ENCODE data around the gene AGPAT4. TPM values are rescaled to one million over a fixed set of nuclear protein-coding genes. Genes with fewer than 3 reads are reported as not detected.

AGPAT4 gene
- total and polyA plus RNA-seq, 2 experiments from 2014 or later: 10.6 to 11.8 TPM

DNA sequence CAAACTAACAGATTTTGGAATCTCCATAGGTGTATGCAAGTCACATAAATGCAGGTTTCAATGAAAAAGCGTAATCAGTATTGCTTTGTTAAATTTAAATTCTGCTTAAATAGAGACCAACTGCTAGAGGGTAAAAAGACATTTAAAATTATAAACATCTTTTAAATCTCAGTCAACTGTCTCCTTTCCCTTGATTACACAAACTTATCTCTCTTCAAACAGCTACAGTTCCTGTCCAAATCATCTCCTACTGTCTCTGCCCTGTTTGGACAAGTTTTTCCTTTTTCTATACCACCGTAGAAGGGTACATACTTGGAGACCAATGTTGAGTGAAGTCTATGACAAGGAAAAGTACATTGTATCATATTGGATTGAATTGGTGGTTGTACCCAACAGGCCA lies 43.5 kb downstream of the AGPAT4 start:
- Histone ChIP-seq H4K20me1 (ENCODE audit: insufficient read depth, poor library complexity, severe bottlenecking) (no peaks in the 10 kb centered on the region), H2AFZ (no peak overlapping the region), H3K36me3 (replicated peaks; ENCODE audit: insufficient read depth, low read depth) (no peaks in the 10 kb centered on the region), H3K79me2 (no peaks in the 10 kb centered on the region), H3K27ac (peak overlapping the region; percentile 67), H3K9me3 (ENCODE audit: low read depth) (no peaks in the 10 kb centered on the region), H3K9me2 (replicated peaks; ENCODE audit: insufficient read depth) (no peaks in the 10 kb centered on the region), H3K4me3 (no peak overlapping the region), H3K27me3 (no peaks in the 10 kb centered on the region), H3K4me2 (no peak overlapping the region), H3K4me1 (ENCODE audit: insufficient read depth) (peaks cover 29% of the 10 kb centered on the region)
- 77% methylated on average over 2 of the region's 2 CpGs for WGBS (ENCODE audit: low lambda C conversion rate, missing lambda C conversion rate)
- TF ChIP-seq, protein P1, sequence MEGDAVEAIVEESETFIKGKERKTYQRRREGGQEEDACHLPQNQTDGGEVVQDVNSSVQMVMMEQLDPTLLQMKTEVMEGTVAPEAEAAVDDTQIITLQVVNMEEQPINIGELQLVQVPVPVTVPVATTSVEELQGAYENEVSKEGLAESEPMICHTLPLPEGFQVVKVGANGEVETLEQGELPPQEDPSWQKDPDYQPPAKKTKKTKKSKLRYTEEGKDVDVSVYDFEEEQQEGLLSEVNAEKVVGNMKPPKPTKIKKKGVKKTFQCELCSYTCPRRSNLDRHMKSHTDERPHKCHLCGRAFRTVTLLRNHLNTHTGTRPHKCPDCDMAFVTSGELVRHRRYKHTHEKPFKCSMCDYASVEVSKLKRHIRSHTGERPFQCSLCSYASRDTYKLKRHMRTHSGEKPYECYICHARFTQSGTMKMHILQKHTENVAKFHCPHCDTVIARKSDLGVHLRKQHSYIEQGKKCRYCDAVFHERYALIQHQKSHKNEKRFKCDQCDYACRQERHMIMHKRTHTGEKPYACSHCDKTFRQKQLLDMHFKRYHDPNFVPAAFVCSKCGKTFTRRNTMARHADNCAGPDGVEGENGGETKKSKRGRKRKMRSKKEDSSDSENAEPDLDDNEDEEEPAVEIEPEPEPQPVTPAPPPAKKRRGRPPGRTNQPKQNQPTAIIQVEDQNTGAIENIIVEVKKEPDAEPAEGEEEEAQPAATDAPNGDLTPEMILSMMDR (IDR thresholded peaks at IDR 0.05; ENCODE audit: poor library complexity): no peak
- TF ChIP-seq EZH2phosphoT487 (IDR thresholded peaks at IDR 0.05; ENCODE audit: low read depth, severe bottlenecking, unreplicated experiment) (no peak), EZH2 (IDR thresholded peaks at IDR 0.05; ENCODE audit: borderline replicate concordance) (no peak)
- DNase-seq (ENCODE audit: low spot score): no peak

DNA sequence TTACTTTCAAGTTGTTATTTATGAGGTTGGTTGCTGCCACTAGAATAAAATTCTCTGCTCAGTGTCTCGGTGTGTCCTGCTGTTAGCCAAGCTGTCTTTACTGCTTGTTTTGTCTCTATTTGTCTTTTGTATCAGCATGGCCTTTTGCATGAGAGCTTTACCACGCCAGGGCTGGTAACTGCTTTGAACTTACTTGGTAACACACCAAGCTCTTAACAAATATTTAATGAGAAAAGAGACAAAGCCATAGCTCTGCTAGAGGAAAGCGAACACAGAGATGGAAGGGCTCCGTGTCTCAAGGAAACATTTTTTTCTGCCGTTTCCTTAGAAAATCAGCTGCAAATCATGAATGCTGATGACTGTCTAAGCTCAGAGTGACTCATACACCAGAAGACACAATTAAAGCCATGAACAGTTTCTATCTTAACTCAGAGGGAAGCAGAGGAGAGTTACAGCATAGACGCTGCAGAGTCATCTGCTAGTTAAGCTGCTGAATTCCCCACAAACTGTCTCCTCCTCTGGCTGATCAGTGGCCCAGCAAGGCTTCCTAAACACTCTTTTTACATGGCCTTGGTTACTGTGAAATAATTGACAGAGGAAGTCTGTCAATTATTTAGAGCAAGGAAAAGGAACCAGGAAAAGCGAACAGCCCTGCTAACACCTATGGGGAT lies 44.8 kb downstream of the AGPAT4 start:
- H3K4me1 ChIP-seq (ENCODE audit: insufficient read depth): peaks cover 29% of the 10 kb centered on the region
- no peaks in the 10 kb centered on the region for H3K36me3 ChIP-seq (replicated peaks; ENCODE audit: insufficient read depth, low read depth)
- TF ChIP-seq EZH2 (IDR thresholded peaks at IDR 0.05; ENCODE audit: borderline replicate concordance) (no peak), EZH2phosphoT487 (IDR thresholded peaks at IDR 0.05; ENCODE audit: low read depth, severe bottlenecking, unreplicated experiment) (no peak)
- no peaks in the 10 kb centered on the region for H4K20me1 ChIP-seq (ENCODE audit: insufficient read depth, poor library complexity, severe bottlenecking)
- no peaks in the 10 kb centered on the region for H3K79me2 ChIP-seq
- H3K9me3 ChIP-seq (ENCODE audit: low read depth): no peaks in the 10 kb centered on the region
- H3K9me2 ChIP-seq (replicated peaks; ENCODE audit: insufficient read depth): no peaks in the 10 kb centered on the region
- peak overlapping the region; percentile 61 for H3K4me2 ChIP-seq
- peak; percentile 74 for DNase-seq (ENCODE audit: low spot score)
- H3K4me3 ChIP-seq: no peak overlapping the region
- no peaks in the 10 kb centered on the region for H3K27me3 ChIP-seq
- H3K27ac ChIP-seq: peak overlapping the region; percentile 67
- H2AFZ ChIP-seq: no peak overlapping the region
- WGBS (ENCODE audit: low lambda C conversion rate, missing lambda C conversion rate): 31% methylated on average over 7 of the region's 7 CpGs

DNA sequence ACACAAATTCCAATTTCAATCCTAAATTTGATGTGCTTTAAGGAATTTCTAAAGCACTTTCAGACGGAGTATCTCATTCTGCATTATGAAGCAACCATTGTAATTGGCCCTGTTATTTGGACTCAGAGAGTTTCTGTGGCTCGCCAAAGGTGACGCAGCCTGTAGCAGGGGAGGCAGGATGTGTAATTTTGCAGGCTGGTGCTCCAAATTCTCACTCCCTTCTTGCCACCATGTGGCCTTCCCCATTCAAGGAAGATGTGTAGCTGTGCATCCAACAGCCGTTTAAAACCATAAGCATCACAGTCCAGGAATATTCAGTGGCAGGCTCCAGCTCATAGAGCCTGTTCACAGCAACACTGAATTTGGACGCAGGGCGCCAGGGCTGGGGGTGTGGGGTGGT lies 45.8 kb downstream of the AGPAT4 start:
- Histone ChIP-seq H3K9me2 (replicated peaks; ENCODE audit: insufficient read depth) (no peaks in the 10 kb centered on the region), H3K4me2 (peak overlapping the region; percentile 61), H4K20me1 (ENCODE audit: insufficient read depth, poor library complexity, severe bottlenecking) (no peaks in the 10 kb centered on the region), H3K4me1 (ENCODE audit: insufficient read depth) (peaks cover 25% of the 10 kb centered on the region), H3K36me3 (replicated peaks; ENCODE audit: insufficient read depth, low read depth) (no peaks in the 10 kb centered on the region), H3K27ac (peak overlapping the region; percentile 67), H3K4me3 (no peak overlapping the region), H3K27me3 (no peaks in the 10 kb centered on the region), H3K79me2 (no peaks in the 10 kb centered on the region), H3K9me3 (ENCODE audit: low read depth) (no peaks in the 10 kb centered on the region), H2AFZ (no peak overlapping the region)
- TF ChIP-seq, protein P1 (IDR thresholded peaks at IDR 0.05; ENCODE audit: poor library complexity): no peak
- TF ChIP-seq EZH2phosphoT487 (IDR thresholded peaks at IDR 0.05; ENCODE audit: low read depth, severe bottlenecking, unreplicated experiment) (no peak), EZH2 (IDR thresholded peaks at IDR 0.05; ENCODE audit: borderline replicate concordance) (no peak)
- DNase-seq (ENCODE audit: low spot score): no peak
- WGBS (ENCODE audit: low lambda C conversion rate, missing lambda C conversion rate): 89% methylated on average over 6 of the region's 6 CpGs

All from hepatocyte (in vitro differentiated cells).